PC-3 (cell line): ENCODE results near the gene RAB5B. TPM values are rescaled to one million over a fixed set of nuclear protein-coding genes. Genes with fewer than 3 reads are reported as not detected.

Experiments used
- ATAC-seq: fragments of 200-7000 bp; cut with Tn5 transposase; 2 replicates; pipeline ENCODE4 v1.9.1; 2020; ENCODE audit warnings: mild to moderate bottlenecking, moderate library complexity
- BruUV-seq: library from RNA; stranded (reverse); fragments of 400-500 nt; replicated peaks from 2 replicates; lab custom pipeline; 2021; lab: Mats Ljungman, UMichigan
- CTCF ChIA-PET: fragments of 300-600 bp; sonication (Branson Sonifier 250); formaldehyde crosslinking; loops from one replicate; lab custom pipeline; 2022; ENCODE audit warnings: antibody characterized with exemption; lab: Charles Lee
- POLR2A ChIA-PET: fragments of 300-600 bp; sonication (Branson Sonifier 250); formaldehyde crosslinking; loops from one replicate; lab custom pipeline; 2022; ENCODE audit warnings: antibody characterized with exemption; ENCODE audit not compliant: unreplicated experiment; lab: Charles Lee
- DNase-seq: peaks from one replicate; pipeline ENCODE4 v3.0.0-alpha.2; 2015
- H2AFZ ChIP-seq: fragments of 300-600 bp; sonication (generic); 2 replicates; pipeline ENCODE4 v1.6.0; 2016; ENCODE audit warnings: antibody characterized with exemption, low read length
- H3F3A ChIP-seq: fragments of 300-600 bp; sonication (generic); one replicate; pipeline ENCODE4 v1.6.0; 2017; ENCODE audit warnings: antibody characterized with exemption, low read length, control low read depth, mild to moderate bottlenecking; ENCODE audit not compliant: unreplicated experiment
- H3K27ac ChIP-seq: fragments of 300-600 bp; sonication (generic); 2 replicates; pipeline ENCODE4 v1.5.1; 2016; ENCODE audit warnings: mild to moderate bottlenecking, low read length
- H3K27me3 ChIP-seq: fragments of 300-600 bp; sonication (generic); 2 replicates; pipeline ENCODE4 v1.6.1; 2016; ENCODE audit warnings: low read length, mixed read lengths
- H3K36me3 ChIP-seq: fragments of 300-600 bp; sonication (generic); 2 replicates; pipeline ENCODE4 v1.6.1; 2016; ENCODE audit warnings: low read depth, mixed run types, low read length, mixed read lengths
- H3K4me1 ChIP-seq: fragments of 300-600 bp; sonication (generic); 2 replicates; pipeline ENCODE4 v1.5.1; 2016; ENCODE audit warnings: low read length; ENCODE audit not compliant: insufficient read depth
- H3K4me2 ChIP-seq: fragments of 300-600 bp; sonication (generic); 2 replicates; pipeline ENCODE4 v1.6.0; 2016; ENCODE audit warnings: low read length
- H3K4me3 ChIP-seq: fragments of 300-600 bp; sonication (generic); 2 replicates; pipeline ENCODE4 v1.5.1; 2016; ENCODE audit warnings: mild to moderate bottlenecking, low read length, mixed read lengths
- H3K79me2 ChIP-seq: fragments of 300-600 bp; sonication (generic); 2 replicates; pipeline ENCODE4 v1.6.1; 2017; ENCODE audit warnings: low read length, mixed read lengths
- H3K9ac ChIP-seq: fragments of 300-600 bp; sonication (generic); 2 replicates; pipeline ENCODE4 v1.6.0; 2016; ENCODE audit warnings: mild to moderate bottlenecking, low read length
- H3K9me2 ChIP-seq: fragments of 300-600 bp; sonication (generic); replicated peaks from 2 replicates; pipeline ENCODE4 v1.6.1; 2016; ENCODE audit warnings: mixed run types, low read length, mixed read lengths
- H3K9me3 ChIP-seq: fragments of 300-600 bp; sonication (generic); 2 replicates; pipeline ENCODE4 v1.6.1; 2016; ENCODE audit warnings: low read length, mixed read lengths
- H4K20me1 ChIP-seq: fragments of 300-600 bp; sonication (generic); 2 replicates; pipeline ENCODE4 v1.6.1; 2016; ENCODE audit warnings: low read length, mixed read lengths
- EZH2 ChIP-seq: fragments of 300-600 bp; sonication (generic); IDR thresholded peaks from one replicate; pipeline ENCODE4 v1.6.1; 2017; ENCODE audit warnings: antibody characterized with exemption, mild to moderate bottlenecking, low read length; ENCODE audit not compliant: unreplicated experiment
- EZH2phosphoT487 ChIP-seq: fragments of 300-600 bp; sonication (generic); IDR thresholded peaks from 2 replicates; pipeline ENCODE4 v1.6.1; 2018; ENCODE audit warnings: mild to moderate bottlenecking, antibody characterized with exemption, low read length, borderline replicate concordance
- intact Hi-C: fragments of 100-400 bp; cut with micrococcal nuclease; formaldehyde crosslinking; loops from 2 replicates; pipeline ENCODE4 v1.9.0; 2023
- total RNA-seq: library from RNA; depleted of rRNA; stranded (reverse); fragments of >200 nt; gene quantifications from 2 replicates; pipeline ENCODE4 v1.2.3, GENCODE V29; 2014
- TF ChIP-seq, protein P1 (sequence below): fragments of 300-600 bp; sonication (generic); conservative IDR thresholded peaks from 2 replicates; pipeline ENCODE4 v1.5.1; 2017; ENCODE audit warnings: antibody characterized with exemption, low read depth, mild to moderate bottlenecking, low read length

Gene RAB5B
- total RNA-seq, 1 experiment from 2014 or later = 48.8 TPM

DNA sequence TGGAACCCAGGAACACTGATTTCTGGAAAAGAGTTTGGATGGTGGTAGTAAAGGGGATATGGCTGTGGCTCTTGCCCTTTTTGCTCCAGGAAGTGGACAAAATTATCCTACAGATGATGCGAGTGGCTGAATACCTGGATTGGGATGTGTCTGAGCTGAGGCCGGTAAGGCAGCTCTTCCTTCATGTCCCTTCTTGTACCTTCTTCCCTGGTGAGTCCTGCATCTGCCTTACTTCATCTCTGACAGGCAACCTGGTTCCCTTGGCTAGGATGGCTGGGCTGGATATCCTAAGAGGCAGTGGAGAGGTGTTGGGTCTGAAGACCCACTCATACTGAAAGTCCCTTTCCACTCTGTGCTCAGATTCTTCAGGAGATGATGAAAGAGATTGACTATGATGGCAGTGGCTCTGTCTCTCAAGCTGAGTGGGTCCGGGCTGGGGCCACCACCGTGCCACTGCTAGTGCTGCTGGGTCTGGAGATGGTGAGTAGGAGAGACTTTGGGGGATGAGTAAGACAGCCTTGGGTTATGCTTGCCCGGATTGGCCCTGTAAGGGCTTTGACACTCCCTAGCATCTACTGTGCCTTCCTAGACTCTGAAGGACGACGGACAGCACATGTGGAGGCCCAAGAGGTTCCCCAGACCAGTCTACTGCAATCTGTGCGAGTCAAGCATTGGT, 34.9 kb upstream of the RAB5B start:
- no peak for TF ChIP-seq EZH2phosphoT487
- TF ChIP-seq EZH2 = no peak
- TF ChIP-seq, protein P1, sequence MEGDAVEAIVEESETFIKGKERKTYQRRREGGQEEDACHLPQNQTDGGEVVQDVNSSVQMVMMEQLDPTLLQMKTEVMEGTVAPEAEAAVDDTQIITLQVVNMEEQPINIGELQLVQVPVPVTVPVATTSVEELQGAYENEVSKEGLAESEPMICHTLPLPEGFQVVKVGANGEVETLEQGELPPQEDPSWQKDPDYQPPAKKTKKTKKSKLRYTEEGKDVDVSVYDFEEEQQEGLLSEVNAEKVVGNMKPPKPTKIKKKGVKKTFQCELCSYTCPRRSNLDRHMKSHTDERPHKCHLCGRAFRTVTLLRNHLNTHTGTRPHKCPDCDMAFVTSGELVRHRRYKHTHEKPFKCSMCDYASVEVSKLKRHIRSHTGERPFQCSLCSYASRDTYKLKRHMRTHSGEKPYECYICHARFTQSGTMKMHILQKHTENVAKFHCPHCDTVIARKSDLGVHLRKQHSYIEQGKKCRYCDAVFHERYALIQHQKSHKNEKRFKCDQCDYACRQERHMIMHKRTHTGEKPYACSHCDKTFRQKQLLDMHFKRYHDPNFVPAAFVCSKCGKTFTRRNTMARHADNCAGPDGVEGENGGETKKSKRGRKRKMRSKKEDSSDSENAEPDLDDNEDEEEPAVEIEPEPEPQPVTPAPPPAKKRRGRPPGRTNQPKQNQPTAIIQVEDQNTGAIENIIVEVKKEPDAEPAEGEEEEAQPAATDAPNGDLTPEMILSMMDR = no peak
- Histone ChIP-seq H3K27me3 (no peaks in the 10 kb centered on the region), H3K9me3 (no peaks in the 10 kb centered on the region), H3K9ac (no peak overlapping the region), H3K4me1 (peaks cover 22% of the 10 kb centered on the region), H3K79me2 (no peaks in the 10 kb centered on the region), H3K4me2 (no peak overlapping the region), H3K36me3 (0 out of 2 replicates have a peak, but pooled peaks cover 6% of the 10 kb centered on the region), H3K27ac (no peak overlapping the region), H3K4me3 (no peak overlapping the region), H4K20me1 (no peaks in the 10 kb centered on the region), H3F3A (no peaks in the 10 kb centered on the region), H2AFZ (no peak overlapping the region), H3K9me2 (no peaks in the 10 kb centered on the region)
- intact Hi-C loops = no loop called here
- BruUV-seq = no TSS peak
- POLR2A ChIA-PET = no interaction called here
- DNase-seq (no peak), ATAC-seq (no peak)
- CTCF ChIA-PET = interaction anchor here (0.7 to 1.9 kb wide), 4 partner anchors 9 to 201 kb away, joined by 4 to 28 read pairs (median 8); partner anchors contain the start of genes ORMDL2 and SARNP

GRCh38 chr12:55940065-55940732, 33.7 kb upstream of the RAB5B start:
- DNase-seq = peak; percentile 91
- Histone ChIP-seq H3K9me3 (no peaks in the 10 kb centered on the region), H3K27me3 (no peaks in the 10 kb centered on the region), H3K4me2 (peak overlapping the region; percentile 73), H3K4me3 (peak overlapping the region; percentile 37; the same call in 1 of the 2 replicates), H3K4me1 (peaks cover 21% of the 10 kb centered on the region), H3F3A (no peaks in the 10 kb centered on the region), H4K20me1 (no peaks in the 10 kb centered on the region), H3K27ac (0 out of 2 replicates have a peak overlapping the region, but pooled peaks have one; percentile 2), H3K36me3 (0 out of 2 replicates have a peak, but pooled peaks cover 6% of the 10 kb centered on the region), H3K79me2 (no peaks in the 10 kb centered on the region), H3K9ac (no peak overlapping the region), H2AFZ (peak overlapping the region; percentile 79), H3K9me2 (no peaks in the 10 kb centered on the region)
- TF ChIP-seq EZH2phosphoT487 = no peak
- TF ChIP-seq EZH2 = no peak
- TF ChIP-seq, protein P1 = peak; percentile 95
- BruUV-seq = no TSS peak
- intact Hi-C loops = loop anchor here (1.0 kb wide), 1 partner anchor 10 kb away; no protein-coding TSS in a partner anchor
- ChIA-PET POLR2A (interaction anchor here (0.6 kb wide), 1 partner anchor 359 kb away, joined by 3 read pairs; no protein-coding TSS in a partner anchor), CTCF (interaction anchor here (0.5 to 1.9 kb wide), 7 partner anchors 9 to 202 kb away, joined by 3 to 28 read pairs (median 8); partner anchors contain the start of genes ORMDL2 and SARNP)
- ATAC-seq = peak; percentile 96
